SK-N-SH (cell line): ENCODE data around the gene PRR36.

ENCODE experiments used
- CTCF ChIP-seq: fragments of 200-600 bp; sonication (generic); IDR thresholded peaks from 2 replicates; pipeline ENCODE4 v1.6.1; 2017; ENCODE audit warnings: antibody characterized with exemption, mild to moderate bottlenecking, moderate library complexity
- EP300 ChIP-seq, 2 experiments: IDR thresholded peaks; 2 replicates each; pipeline versions ENCODE4 v1.4.0 to v1.6.1; 2012; ENCODE audit warnings: borderline replicate concordance in 1 of 2, low read depth in 1 of 2, low read length in 1 of 2
- FOXJ3 ChIP-seq: sonication (generic); formaldehyde crosslinking; IDR thresholded peaks from 2 replicates; pipeline ENCODE4 v1.5.1; 2020; ENCODE audit warnings: mild to moderate bottlenecking, missing genetic modification reagents
- JUND ChIP-seq: IDR thresholded peaks from 2 replicates; pipeline ENCODE4 v1.4.0; 2012
- YY1 ChIP-seq: IDR thresholded peaks from 2 replicates; pipeline ENCODE4 v1.4.0; 2012; ENCODE audit warnings: low read depth, mild to moderate bottlenecking

- no peak for TF ChIP-seq FOXJ3
- TF ChIP-seq CTCF = no peak
- no peak for TF ChIP-seq YY1
- no peak for TF ChIP-seq JUND
- no peak for TF ChIP-seq EP300 (IDR thresholded peaks at IDR 0.05; ENCODE audit: borderline replicate concordance in 1 of 2, low read depth in 1 of 2, low read length in 1 of 2)
These were observed 5.1 kb upstream of the PRR36 start for GRCh38 chr19:7879111-7879807.
